Measurements from ENCODE around the gene EPHA4.

DNA sequence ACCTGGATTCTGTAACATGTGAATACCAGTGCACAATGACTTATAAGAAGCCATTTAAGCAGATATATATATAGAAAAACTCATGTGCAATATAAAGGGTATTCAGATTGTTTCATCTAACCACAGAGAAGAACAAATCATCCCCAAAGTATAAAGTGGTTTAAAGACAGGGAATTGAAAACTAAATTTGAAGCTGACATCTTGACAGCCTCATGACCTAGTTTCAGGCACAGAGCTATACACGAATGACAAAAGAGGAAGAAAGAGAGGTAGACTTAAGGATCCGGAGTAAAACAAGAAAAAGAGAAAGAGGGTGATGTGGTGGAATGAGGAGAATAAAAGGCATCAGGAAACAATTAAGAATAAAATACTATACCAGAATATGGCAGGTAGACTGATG lies 194.5 kb downstream of the EPHA4 start:
- TF ChIP-seq CTCF (conservative IDR thresholded peaks at IDR 0.05; ENCODE audit: low read length) (no peak), EZH2phosphoT487 (IDR thresholded peaks at IDR 0.05; ENCODE audit: borderline replicate concordance) (no peak)

All from Loucy (cell line).